H1 (cell line): ENCODE results near the gene R3HCC1L. TPM values are rescaled to one million over a fixed set of nuclear protein-coding genes. Genes with fewer than 3 reads are reported as not detected.

Source experiments
- CBX8 ChIP-seq: fragments of 300-800, 300-1000 bp; sonication (generic); IDR thresholded peaks from 2 replicates; pipeline ENCODE4 v1.7.1; 2016; ENCODE audit warnings: low read depth, low read length, borderline replicate concordance
- HDAC2 ChIP-seq, 2 experiments: fragments of 300-600 bp in 1 of 2; sonication (generic) in 1 of 2; IDR thresholded peaks; 2 replicates each; pipeline ENCODE4 v1.6.1; 2011 to 2012; ENCODE audit warnings: low read depth in 2 of 2, low read length in 2 of 2, mild to moderate bottlenecking in 2 of 2, moderate library complexity in 2 of 2, borderline replicate concordance in 1 of 2, inconsistent platforms in 1 of 2
- KDM5A ChIP-seq: fragments of 200-600 bp; IDR thresholded peaks from 2 replicates; pipeline ENCODE4 v1.7.1; 2012; ENCODE audit warnings: mild to moderate bottlenecking, low read length, inconsistent platforms, mixed read lengths
- POU5F1 ChIP-seq: IDR thresholded peaks from 2 replicates; pipeline ENCODE4 v1.6.1; 2011; ENCODE audit warnings: low read depth, mild to moderate bottlenecking, low read length, moderate library complexity
- SP1 ChIP-seq: IDR thresholded peaks from 2 replicates; pipeline ENCODE4 v1.6.1; 2011; ENCODE audit warnings: low read depth, low read length
- TCF12 ChIP-seq: IDR thresholded peaks from 2 replicates; pipeline ENCODE4 v1.6.1; 2011; ENCODE audit warnings: low read depth, mild to moderate bottlenecking, low read length
- polyA plus RNA-seq, 7 experiments: library from polyadenylated mRNA; depleted of rRNA in 3 of 7; stranded (reverse) in 5 of 7; unstranded in 2 of 7; fragments of >200 nt in 5 of 7; fragments of 200-250 nt in 2 of 7; gene quantifications; 1 replicate in 5 of 7; 2 replicates in 1 of 7; 4 replicates in 1 of 7; pipeline versions ENCODE4 v1.2.1 to v1.2.3, GENCODE V29; 2011 to 2013; ENCODE audit warnings: missing spikeins in 2 of 7, mixed read lengths in 2 of 7
- total RNA-seq: library from RNA; stranded (reverse); fragmentation: NEBNext Ultra II Directional; extraction: Animal tissue kit (Norgen Biotek cat#: 25700); gene quantifications from 2 replicates; pipeline ENCODE4 v1.2.1, GENCODE V29; 2021

The R3HCC1L gene
- total and polyA plus RNA-seq, 2 of the 8 experiments (the other 6 are each of a cell fraction or from before 2014, with no cell fraction given), result 6.9 to 13.9 TPM

- TF ChIP-seq SP1, result no peak
- TF ChIP-seq KDM5A, result no peak
- TF ChIP-seq POU5F1, result no peak
- TF ChIP-seq HDAC2 (IDR thresholded peaks at IDR 0.05; ENCODE audit: borderline replicate concordance in 1 of 2, low read depth in 2 of 2, low read length in 2 of 2), result no peak
- TF ChIP-seq TCF12, result no peak
- TF ChIP-seq CBX8, result no peak
These were observed 37.6 kb downstream of the R3HCC1L start (continued) for GRCh38 chr10:98172073-98172472.
